Coronary artery (tissue), 2 donors: Measurements from ENCODE around the gene SNRPA.

Source experiments
- DNase-seq: peaks from one replicate; pipeline ENCODE4 v3.0.0-alpha.2; 2017; ENCODE audit warnings: low spot score
- H3K27ac ChIP-seq, 2 donors: fragments of 200-600 bp; sonication (generic); one replicate each; pipeline ENCODE4 v1.5.1; 2016 to 2019
- H3K4me3 ChIP-seq: fragments of 200-600 bp; sonication (generic); 2 replicates; pipeline ENCODE4 v1.5.1; 2016; ENCODE audit warnings: mild to moderate bottlenecking, moderate library complexity
- TF ChIP-seq, protein P1 (sequence below): fragments of 200-600 bp; sonication (generic); IDR thresholded peaks from one replicate; pipeline ENCODE4 v1.5.1; 2019; ENCODE audit warnings: antibody characterized with exemption

Gene SNRPA

DNA sequence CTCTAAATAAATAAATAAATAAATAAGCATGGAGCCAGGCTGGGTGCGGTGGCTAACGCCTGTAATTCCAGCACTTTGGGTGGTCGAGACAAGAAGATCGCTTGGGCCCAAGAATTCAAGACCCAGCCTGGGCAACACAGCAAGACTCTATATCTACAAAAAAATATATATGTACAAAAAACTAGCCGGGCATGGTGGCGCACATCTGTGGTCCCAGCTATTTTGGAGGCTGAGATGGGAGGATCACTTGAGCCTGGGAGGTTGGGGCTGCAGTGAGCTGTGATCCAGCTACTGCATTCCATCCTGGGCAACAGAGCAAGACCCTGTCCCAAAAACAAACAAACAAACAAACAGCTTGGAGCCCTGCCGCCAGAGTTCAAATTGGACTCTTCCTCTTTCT lies 3.5 kb upstream of the SNRPA start:
- no peak for DNase-seq
- TF ChIP-seq, protein P1, sequence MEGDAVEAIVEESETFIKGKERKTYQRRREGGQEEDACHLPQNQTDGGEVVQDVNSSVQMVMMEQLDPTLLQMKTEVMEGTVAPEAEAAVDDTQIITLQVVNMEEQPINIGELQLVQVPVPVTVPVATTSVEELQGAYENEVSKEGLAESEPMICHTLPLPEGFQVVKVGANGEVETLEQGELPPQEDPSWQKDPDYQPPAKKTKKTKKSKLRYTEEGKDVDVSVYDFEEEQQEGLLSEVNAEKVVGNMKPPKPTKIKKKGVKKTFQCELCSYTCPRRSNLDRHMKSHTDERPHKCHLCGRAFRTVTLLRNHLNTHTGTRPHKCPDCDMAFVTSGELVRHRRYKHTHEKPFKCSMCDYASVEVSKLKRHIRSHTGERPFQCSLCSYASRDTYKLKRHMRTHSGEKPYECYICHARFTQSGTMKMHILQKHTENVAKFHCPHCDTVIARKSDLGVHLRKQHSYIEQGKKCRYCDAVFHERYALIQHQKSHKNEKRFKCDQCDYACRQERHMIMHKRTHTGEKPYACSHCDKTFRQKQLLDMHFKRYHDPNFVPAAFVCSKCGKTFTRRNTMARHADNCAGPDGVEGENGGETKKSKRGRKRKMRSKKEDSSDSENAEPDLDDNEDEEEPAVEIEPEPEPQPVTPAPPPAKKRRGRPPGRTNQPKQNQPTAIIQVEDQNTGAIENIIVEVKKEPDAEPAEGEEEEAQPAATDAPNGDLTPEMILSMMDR: no peak
- Histone ChIP-seq H3K27ac (no peak overlapping the region), H3K4me3 (no peak overlapping the region)

DNA sequence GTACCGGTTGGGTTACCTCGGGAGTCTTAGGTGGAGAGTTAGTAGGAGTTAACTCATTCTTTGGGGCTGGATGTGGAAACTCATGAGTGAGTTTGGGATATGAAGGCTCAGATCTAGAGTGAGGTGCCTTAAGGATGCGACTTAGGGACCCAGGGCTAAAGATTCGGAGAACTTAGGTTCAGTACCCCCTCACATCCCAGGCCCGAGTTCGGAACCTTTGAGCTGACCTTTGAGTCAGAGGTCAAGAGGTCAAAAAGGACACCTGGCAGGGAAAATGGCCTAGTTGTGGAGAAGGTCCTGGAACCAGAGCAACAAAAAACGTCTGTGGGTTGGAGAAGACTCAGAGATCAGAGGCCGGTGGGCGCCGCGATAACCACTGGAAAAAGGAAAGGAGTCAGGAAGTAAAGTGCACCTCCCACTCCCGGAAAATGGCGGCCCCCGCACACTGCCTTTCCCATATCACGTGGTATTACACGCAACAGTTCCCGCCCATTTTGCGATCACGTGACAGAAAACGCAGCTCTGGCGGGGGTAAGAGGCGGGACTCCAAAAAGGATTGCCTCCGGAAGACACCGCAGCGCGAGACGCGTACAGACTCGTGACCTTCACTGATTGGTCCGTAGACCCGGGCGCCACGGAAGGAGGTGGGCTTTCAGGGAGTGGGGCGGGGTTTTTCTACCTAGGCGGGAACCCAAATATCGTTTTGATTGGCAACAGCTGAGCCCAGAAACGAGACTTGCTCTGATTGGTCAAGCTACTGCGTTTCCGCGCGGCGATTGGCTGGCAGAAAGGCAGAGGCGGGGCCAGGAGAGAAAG lies 737 bp upstream of the SNRPA start, which contains the start of gene ACTMAP:
Gene ACTMAP, minus strand, starts transcription at position 420 of the 816 bp plus-strand sequence. CDS start 674 bp downstream, outside the sequence.
- TF ChIP-seq, protein P1: no peak
- Histone ChIP-seq H3K27ac (peak within 1 kb of the TSS; percentile 90 to 91), H3K4me3 (peak within 1 kb of the TSS; percentile 81)
- peak; percentile 100 for DNase-seq

DNA sequence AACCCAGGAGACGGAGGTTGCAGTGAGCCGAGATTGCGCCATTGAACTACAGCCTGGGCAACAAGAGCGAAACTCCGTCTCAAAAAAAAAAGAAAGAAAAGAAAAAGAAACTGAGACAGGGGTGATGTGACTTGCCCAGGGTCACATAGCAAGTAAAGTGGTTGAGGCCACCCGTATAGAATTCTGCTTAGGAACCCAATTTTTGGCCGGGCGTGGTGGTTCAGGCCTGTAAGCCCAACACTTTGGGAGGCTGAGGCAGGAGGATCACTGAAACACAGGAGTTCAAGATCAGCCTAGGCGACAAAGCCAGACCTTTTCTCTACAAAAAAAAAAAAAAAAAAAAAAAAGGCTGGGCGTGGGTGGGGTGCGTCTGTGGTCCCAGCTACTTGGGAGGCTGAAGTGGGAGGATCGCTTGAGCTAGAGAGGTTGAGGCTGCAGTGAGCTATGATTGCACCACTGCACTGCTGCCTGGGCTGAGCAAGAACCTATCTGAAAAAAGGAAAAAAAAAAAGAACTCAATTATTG lies 1.3 kb downstream of the SNRPA start:
- TF ChIP-seq, protein P1: no peak
- no peak overlapping the region for H3K27ac ChIP-seq
- H3K4me3 ChIP-seq: peak overlapping the region; percentile 81
- DNase-seq: no peak

DNA sequence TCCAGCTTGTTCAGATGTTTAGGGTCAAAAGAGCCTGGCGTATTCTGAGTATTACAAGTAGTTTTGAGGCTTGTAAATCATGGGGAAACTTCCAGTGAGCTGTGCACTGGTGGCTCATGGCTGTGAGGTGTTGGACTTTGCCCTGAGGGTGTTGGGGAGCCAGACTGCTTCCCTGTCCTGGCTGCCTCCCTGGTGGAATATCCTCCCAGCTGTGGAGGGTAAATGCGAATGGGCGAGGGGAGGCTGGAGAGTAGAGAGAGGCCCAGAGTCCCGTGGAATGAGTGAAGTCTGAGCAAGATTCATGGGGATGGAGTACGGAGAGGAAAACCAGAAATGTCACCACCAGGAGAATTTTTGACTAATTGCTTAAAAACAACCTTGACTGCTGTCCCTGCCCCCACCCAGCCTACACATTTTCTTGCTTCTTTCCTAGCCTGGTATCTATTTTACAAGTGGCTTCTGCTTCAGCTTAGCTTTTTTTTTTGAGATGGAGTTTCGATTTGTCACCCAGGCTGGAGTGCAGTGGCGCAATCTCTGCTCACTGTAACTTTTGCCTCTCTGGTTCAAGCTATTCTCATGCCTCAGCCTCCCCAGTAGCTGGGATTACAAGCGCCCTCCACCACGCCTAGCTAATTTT lies 3.7 kb downstream of the SNRPA start:
- DNase-seq: no peak
- Histone ChIP-seq H3K27ac (no peak overlapping the region), H3K4me3 (peak overlapping the region; percentile 13)
- TF ChIP-seq, protein P1: no peak

DNA sequence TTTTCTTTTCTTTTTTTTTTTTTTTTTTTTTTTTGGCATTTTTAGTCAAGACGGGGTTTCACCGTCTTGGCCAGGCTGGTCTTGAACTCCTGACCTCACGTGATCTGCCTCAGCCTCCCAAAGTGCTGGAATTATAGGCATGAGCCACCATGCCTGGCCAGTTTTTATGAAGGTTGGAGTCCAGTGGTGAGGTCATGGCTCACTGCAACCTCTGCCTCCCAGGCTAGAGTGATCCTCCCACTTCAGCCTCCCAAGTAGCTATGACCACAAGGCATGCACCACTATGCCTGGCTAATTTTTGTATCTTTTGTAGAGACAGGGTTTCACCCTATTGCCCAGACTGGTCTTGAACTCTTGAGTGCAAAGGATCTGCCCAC lies 4.2 kb downstream of the SNRPA start:
- peak overlapping the region; percentile 29 for H3K4me3 ChIP-seq
- DNase-seq: no peak
- TF ChIP-seq, protein P1: no peak
- H3K27ac ChIP-seq: no peak overlapping the region

DNA sequence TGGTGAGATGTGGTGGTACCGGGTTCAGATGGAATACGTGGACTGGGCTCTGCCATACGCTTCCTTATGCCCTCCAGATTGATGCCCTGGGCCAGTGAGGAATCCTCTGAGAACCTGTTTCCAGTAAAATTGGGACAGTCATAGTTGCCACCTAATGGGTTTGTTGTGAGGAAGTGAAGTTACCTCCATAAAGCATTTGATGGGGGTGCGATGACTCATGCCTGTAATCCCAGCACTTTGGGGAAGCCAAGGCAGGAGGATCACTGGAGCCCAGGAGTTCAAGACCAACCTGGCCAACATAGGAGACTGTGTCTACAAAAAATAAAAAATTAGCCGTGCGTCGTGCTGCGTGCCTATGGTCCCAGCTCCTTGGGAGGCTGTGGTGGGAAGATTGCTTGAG lies 4.8 kb downstream of the SNRPA start:
- Histone ChIP-seq H3K27ac (no peak overlapping the region), H3K4me3 (peak overlapping the region; percentile 29)
- DNase-seq: no peak
- TF ChIP-seq, protein P1: no peak
